Smooth muscle cell (in vitro differentiated cells): ENCODE data around the gene TMPRSS4. TPM values are rescaled to one million over a fixed set of nuclear protein-coding genes. Genes with fewer than 3 reads are reported as not detected.

Source experiments
- DNase-seq: peaks from one replicate; lab custom pipeline; 2025; ENCODE audit not compliant: unreplicated experiment; lab: John Stamatoyannopoulos, UW
- H2AFZ ChIP-seq: fragments of 200-600 bp; sonication (generic); 2 replicates; pipeline ENCODE4 v1.6.0; 2016; ENCODE audit warnings: antibody characterized with exemption, low read depth, mild to moderate bottlenecking
- H3F3A ChIP-seq: fragments of 200-600 bp; sonication (generic); 2 replicates; pipeline ENCODE4 v1.6.0; 2017; ENCODE audit warnings: antibody characterized with exemption, low read depth
- H3K27ac ChIP-seq: fragments of 200-600 bp; sonication (generic); 2 replicates; pipeline ENCODE4 v1.5.1; 2016; ENCODE audit warnings: low read depth, mild to moderate bottlenecking
- H3K27me3 ChIP-seq: fragments of 200-600 bp; sonication (generic); 2 replicates; pipeline ENCODE4 v1.6.1; 2016; ENCODE audit warnings: low read depth, mild to moderate bottlenecking
- H3K36me3 ChIP-seq: fragments of 200-600 bp; sonication (generic); 2 replicates; pipeline ENCODE4 v1.5.1; 2016; ENCODE audit warnings: low read depth
- H3K4me1 ChIP-seq: fragments of 200-600 bp; sonication (generic); 2 replicates; pipeline ENCODE4 v1.5.1; 2016; ENCODE audit warnings: low read depth
- H3K4me2 ChIP-seq: fragments of 200-600 bp; sonication (generic); 2 replicates; pipeline ENCODE4 v1.6.0; 2016; ENCODE audit warnings: mild to moderate bottlenecking
- H3K4me3 ChIP-seq: fragments of 200-600 bp; sonication (generic); 2 replicates; pipeline ENCODE4 v1.5.1; 2016; ENCODE audit warnings: mild to moderate bottlenecking
- H3K79me2 ChIP-seq: fragments of 200-600 bp; sonication (generic); 2 replicates; pipeline ENCODE4 v1.6.0; 2016; ENCODE audit warnings: low read depth, mild to moderate bottlenecking
- H3K9ac ChIP-seq: fragments of 200-600 bp; sonication (generic); 2 replicates; pipeline ENCODE4 v1.6.0; 2016; ENCODE audit warnings: low read depth
- H3K9me3 ChIP-seq: fragments of 200-600 bp; sonication (generic); replicated peaks from 2 replicates; pipeline ENCODE4 v1.5.1; 2016; ENCODE audit warnings: low read depth
- H4K20me1 ChIP-seq: fragments of 200-600 bp; sonication (generic); 2 replicates; pipeline ENCODE4 v1.6.0; 2016; ENCODE audit warnings: low read depth
- CTCF ChIP-seq: fragments of 200-600 bp; sonication (generic); IDR thresholded peaks from 2 replicates; pipeline ENCODE4 v1.5.1; 2017; ENCODE audit warnings: borderline replicate concordance, mild to moderate bottlenecking, antibody characterized with exemption; ENCODE audit not compliant: insufficient read depth, poor library complexity, severe bottlenecking
- WGBS: methylation state at CpG from one replicate; pipeline ENCODE4 v1.1.7; 2016; ENCODE audit warnings: low lambda C conversion rate; 5-methylcytosine and 5-hydroxymethylcytosine counted together
- polyA plus RNA-seq: library from polyadenylated mRNA; unstranded; fragments of >200 nt; fragmentation: Nextera tagmentation; extraction: Ambion mirVana; gene quantifications from 2 replicates; pipeline ENCODE4 v1.2.1, GENCODE V29; 2016
- total RNA-seq: library from RNA; depleted of rRNA; stranded (reverse); fragments of >200 nt; gene quantifications from 2 replicates; pipeline ENCODE4 v1.2.3, GENCODE V29; 2014

TMPRSS4 gene
- total and polyA plus RNA-seq, 2 experiments from 2014 or later = 7.4 TPM; not detected in 1

GRCh38 chr11:118166641-118167040 lies 89.8 kb downstream of the TMPRSS4 start:
- H3K27ac ChIP-seq = no peak overlapping the region
- WGBS = 90% methylated on average over 17 of the region's 17 CpGs
- no peaks in the 10 kb centered on the region for H3K36me3 ChIP-seq
- H3K9ac ChIP-seq = no peak overlapping the region
- no peaks in the 10 kb centered on the region for H4K20me1 ChIP-seq
- DNase-seq = no peak
- H3K9me3 ChIP-seq = no peaks in the 10 kb centered on the region
- H3K4me1 ChIP-seq = no peaks in the 10 kb centered on the region
- no peaks in the 10 kb centered on the region for H3F3A ChIP-seq
- H3K79me2 ChIP-seq = no peaks in the 10 kb centered on the region
- H3K27me3 ChIP-seq = peaks cover 79% of the 10 kb centered on the region
- no peak overlapping the region for H2AFZ ChIP-seq
- no peak for TF ChIP-seq CTCF
- H3K4me2 ChIP-seq = no peak overlapping the region
- H3K4me3 ChIP-seq = no peak overlapping the region

GRCh38 chr11:118167253-118167652 lies 90.4 kb downstream of the TMPRSS4 start:
- no peak overlapping the region for H3K4me2 ChIP-seq
- no peaks in the 10 kb centered on the region for H4K20me1 ChIP-seq
- H3K79me2 ChIP-seq = no peaks in the 10 kb centered on the region
- H3K9me3 ChIP-seq = no peaks in the 10 kb centered on the region
- H3K36me3 ChIP-seq = no peaks in the 10 kb centered on the region
- no peaks in the 10 kb centered on the region for H3F3A ChIP-seq
- H3K27me3 ChIP-seq = peaks cover 74% of the 10 kb centered on the region
- DNase-seq = no peak
- H3K4me1 ChIP-seq = no peaks in the 10 kb centered on the region
- H3K4me3 ChIP-seq = no peak overlapping the region
- H3K9ac ChIP-seq = no peak overlapping the region
- no peak overlapping the region for H2AFZ ChIP-seq
- TF ChIP-seq CTCF = no peak
- H3K27ac ChIP-seq = no peak overlapping the region
- 93% methylated on average over 2 of the region's 2 CpGs for WGBS

GRCh38 chr11:118167906-118168305 lies 91.0 kb downstream of the TMPRSS4 start:
- no peak overlapping the region for H3K4me2 ChIP-seq
- no peaks in the 10 kb centered on the region for H3F3A ChIP-seq
- 94% methylated on average over 12 of the region's 12 CpGs for WGBS
- H3K4me1 ChIP-seq = no peaks in the 10 kb centered on the region
- no peak overlapping the region for H3K9ac ChIP-seq
- no peaks in the 10 kb centered on the region for H3K36me3 ChIP-seq
- TF ChIP-seq CTCF = no peak
- peaks cover 68% of the 10 kb centered on the region for H3K27me3 ChIP-seq
- H3K9me3 ChIP-seq = no peaks in the 10 kb centered on the region
- H3K27ac ChIP-seq = no peak overlapping the region
- no peaks in the 10 kb centered on the region for H3K79me2 ChIP-seq
- H4K20me1 ChIP-seq = no peaks in the 10 kb centered on the region
- H2AFZ ChIP-seq = no peak overlapping the region
- H3K4me3 ChIP-seq = no peak overlapping the region
- no peak for DNase-seq

GRCh38 chr11:118168316-118168715 lies 91.4 kb downstream of the TMPRSS4 start:
- 89% methylated on average over 8 of the region's 8 CpGs for whole genome bisulfite sequencing
- H3K27ac ChIP-seq = no peak overlapping the region
- peaks cover 64% of the 10 kb centered on the region for H3K27me3 ChIP-seq
- no peaks in the 10 kb centered on the region for H3K36me3 ChIP-seq
- no peak for DNase-seq
- no peaks in the 10 kb centered on the region for H3K4me1 ChIP-seq
- TF ChIP-seq CTCF = no peak
- no peak overlapping the region for H3K4me3 ChIP-seq
- H4K20me1 ChIP-seq = no peaks in the 10 kb centered on the region
- H3K9ac ChIP-seq = no peak overlapping the region
- H2AFZ ChIP-seq = no peak overlapping the region
- H3K79me2 ChIP-seq = no peaks in the 10 kb centered on the region
- no peaks in the 10 kb centered on the region for H3K9me3 ChIP-seq
- no peaks in the 10 kb centered on the region for H3F3A ChIP-seq
- H3K4me2 ChIP-seq = no peak overlapping the region
